KOPT-K1 (cell line): ENCODE results near the gene VGLL4.
"Not testable (repeated sequence)": the region's sequence is repeated elsewhere in the genome, so short reads cannot be mapped to it uniquely, and the experiment has no call there.

Experiments
- H3K27ac ChIP-seq: fragments of 200-600 bp; sonication (generic); 2 replicates; pipeline ENCODE4 v1.5.1; 2016; ENCODE audit warnings: antibody characterized with exemption, mild to moderate bottlenecking, low read depth, low read length; ENCODE audit not compliant: poor library complexity, severe bottlenecking
- H3K36me3 ChIP-seq: fragments of 200-600 bp; sonication (generic); 2 replicates; pipeline ENCODE4 v1.5.1; 2017; ENCODE audit warnings: antibody characterized with exemption, mild to moderate bottlenecking, low read length, moderate library complexity; ENCODE audit not compliant: insufficient read depth
- H3K9me3 ChIP-seq: fragments of 200-600 bp; sonication (generic); 2 replicates; pipeline ENCODE4 v1.5.1; 2017; ENCODE audit warnings: antibody characterized with exemption, low read length, mild to moderate bottlenecking; ENCODE audit not compliant: insufficient read depth, poor library complexity, severe bottlenecking

VGLL4 gene

DNA sequence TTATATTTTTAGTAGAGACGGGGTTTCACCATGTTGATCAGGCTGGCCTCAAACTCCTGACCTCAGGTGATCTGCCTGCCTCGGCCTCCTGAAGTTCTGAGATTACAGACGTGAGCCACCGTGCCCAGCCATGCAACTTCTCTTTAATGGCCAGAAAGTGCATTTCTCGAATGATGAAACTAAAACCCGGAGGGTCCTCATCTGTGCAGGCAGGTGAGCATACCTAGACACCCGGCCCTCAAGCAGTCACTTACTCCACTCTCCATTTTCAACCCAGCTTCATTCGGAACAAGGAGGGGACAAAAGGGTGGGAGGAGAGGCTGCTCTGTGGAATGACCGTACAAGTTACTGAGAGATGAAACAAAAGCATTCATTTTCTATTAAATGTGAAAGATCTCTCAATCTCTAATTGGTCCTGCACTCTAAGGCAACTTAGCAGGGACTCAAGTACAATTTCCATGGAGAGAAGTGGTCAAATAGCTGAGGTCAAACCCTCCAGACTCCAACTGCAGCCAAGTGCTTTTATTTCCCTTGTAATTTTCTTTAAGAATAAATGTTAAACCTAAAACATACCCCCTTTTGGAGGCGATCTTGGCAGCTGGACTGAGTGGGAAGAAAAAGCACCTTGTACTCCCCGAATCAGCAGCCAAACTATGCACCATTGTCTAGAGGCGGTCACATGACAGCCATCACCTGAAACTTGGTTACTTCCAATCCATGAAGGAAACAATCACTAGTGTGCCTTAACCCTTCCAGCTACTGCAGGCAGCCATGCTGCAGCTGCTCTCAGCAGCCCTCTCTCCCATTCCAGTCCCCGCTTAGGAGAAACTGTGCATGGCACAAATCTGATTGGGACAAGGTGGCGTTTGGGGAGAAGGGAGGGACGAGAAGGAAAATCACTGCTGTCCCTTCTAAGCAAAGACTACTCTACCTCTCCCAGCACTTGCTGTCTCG is 62.2 kb downstream of the VGLL4 start:
- no peak overlapping the region for H3K27ac ChIP-seq
- peaks cover 8% of the 10 kb centered on the region; the same call in 1 of the 2 replicates for H3K36me3 ChIP-seq
- no peaks in the 10 kb centered on the region for H3K9me3 ChIP-seq

GRCh38 chr3:11580645-11581044 is 63.1 kb downstream of the VGLL4 start:
- Histone ChIP-seq H3K27ac (no peak overlapping the region), H3K36me3 (peaks cover 12% of the 10 kb centered on the region; the same call in 1 of the 2 replicates), H3K9me3 (no peaks in the 10 kb centered on the region)

- Histone ChIP-seq H3K27ac (no peak overlapping the region), H3K9me3 (no peaks in the 10 kb centered on the region), H3K36me3 (peaks cover 36% of the 10 kb centered on the region; the same call in 1 of the 2 replicates)
These were observed 65.5 kb downstream of the VGLL4 start for GRCh38 chr3:11578169-11578568.

GRCh38 chr3:11576453-11576852 is 67.3 kb downstream of the VGLL4 start:
- H3K27ac ChIP-seq, result no peak overlapping the region
- peaks cover 47% of the 10 kb centered on the region; the same call in 1 of the 2 replicates for H3K36me3 ChIP-seq
- H3K9me3 ChIP-seq, result no peaks in the 10 kb centered on the region

- Histone ChIP-seq H3K9me3 (no peaks in the 10 kb centered on the region), H3K36me3 (peaks cover 52% of the 10 kb centered on the region; the same call in 1 of the 2 replicates), H3K27ac (no peak overlapping the region)
These were observed 68.0 kb downstream of the VGLL4 start for GRCh38 chr3:11575677-11576076.

DNA sequence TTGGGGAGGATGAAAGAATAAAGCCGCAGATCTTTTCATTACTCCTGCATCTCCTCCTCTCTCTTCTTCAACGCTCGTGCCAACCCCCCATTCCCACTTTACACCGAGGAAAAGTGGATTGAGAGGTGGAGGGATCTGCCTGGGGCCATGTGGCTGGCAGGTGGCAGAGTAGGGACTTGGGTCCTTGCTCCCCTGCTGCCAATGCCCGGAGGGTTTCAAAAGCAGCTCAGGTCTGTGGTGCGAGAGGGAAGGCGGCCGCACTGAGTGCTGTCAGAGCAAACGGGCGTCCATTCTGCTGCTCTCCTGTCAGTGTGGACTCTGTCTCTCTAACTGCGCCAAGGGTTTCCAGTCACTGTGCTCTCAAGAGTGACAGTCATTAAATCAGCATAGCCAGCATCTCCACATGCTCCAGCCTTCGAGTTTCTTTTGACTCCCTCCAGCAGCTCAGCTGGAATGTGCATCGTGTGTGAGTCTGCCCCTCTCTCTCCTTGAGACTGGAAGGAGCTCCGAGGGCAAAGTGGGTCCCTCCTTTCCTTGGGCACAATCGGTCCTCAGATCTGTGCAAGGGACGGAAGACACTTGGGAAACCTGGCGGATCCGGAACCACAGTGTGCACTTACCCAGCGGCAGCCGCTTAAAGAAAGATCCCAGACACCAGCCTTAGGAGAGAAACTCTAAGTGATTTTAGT is 68.6 kb downstream of the VGLL4 start:
- no peak overlapping the region for H3K27ac ChIP-seq
- H3K9me3 ChIP-seq, result no peaks in the 10 kb centered on the region
- H3K36me3 ChIP-seq, result peaks cover 52% of the 10 kb centered on the region; the same call in 1 of the 2 replicates

- not testable (repeated sequence) for H3K9me3 ChIP-seq, H3K27ac ChIP-seq
- peaks cover 67% of the 10 kb centered on the region for H3K36me3 ChIP-seq
These were observed 71.1 kb downstream of the VGLL4 start for GRCh38 chr3:11572660-11573059.

- Histone ChIP-seq H3K9me3 (no peaks in the 10 kb centered on the region), H3K36me3 (peaks cover 82% of the 10 kb centered on the region), H3K27ac (no peak overlapping the region)
These were observed 72.8 kb downstream of the VGLL4 start for GRCh38 chr3:11570789-11571495.

DNA sequence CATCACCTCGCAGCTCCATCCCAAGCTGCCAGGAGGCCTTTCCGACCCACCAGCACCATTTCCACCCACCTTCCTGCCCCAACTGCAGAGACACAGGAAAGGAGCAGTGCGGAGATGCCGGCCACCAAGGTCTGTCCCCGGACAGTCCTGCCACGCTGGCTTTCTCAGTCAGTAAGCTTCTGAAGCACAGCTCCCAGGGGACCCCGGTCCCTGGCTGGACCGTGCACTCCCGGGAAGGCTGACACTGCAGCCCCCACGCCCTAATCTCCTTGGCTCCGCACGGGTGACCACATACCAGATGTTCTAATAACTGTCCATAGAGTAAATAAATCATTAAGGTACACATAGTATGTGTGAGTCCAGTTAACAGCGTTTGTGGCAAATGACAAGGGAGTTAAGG is 73.5 kb downstream of the VGLL4 start:
- Histone ChIP-seq H3K36me3 (peaks cover 82% of the 10 kb centered on the region), H3K27ac (no peak overlapping the region), H3K9me3 (no peaks in the 10 kb centered on the region)

DNA sequence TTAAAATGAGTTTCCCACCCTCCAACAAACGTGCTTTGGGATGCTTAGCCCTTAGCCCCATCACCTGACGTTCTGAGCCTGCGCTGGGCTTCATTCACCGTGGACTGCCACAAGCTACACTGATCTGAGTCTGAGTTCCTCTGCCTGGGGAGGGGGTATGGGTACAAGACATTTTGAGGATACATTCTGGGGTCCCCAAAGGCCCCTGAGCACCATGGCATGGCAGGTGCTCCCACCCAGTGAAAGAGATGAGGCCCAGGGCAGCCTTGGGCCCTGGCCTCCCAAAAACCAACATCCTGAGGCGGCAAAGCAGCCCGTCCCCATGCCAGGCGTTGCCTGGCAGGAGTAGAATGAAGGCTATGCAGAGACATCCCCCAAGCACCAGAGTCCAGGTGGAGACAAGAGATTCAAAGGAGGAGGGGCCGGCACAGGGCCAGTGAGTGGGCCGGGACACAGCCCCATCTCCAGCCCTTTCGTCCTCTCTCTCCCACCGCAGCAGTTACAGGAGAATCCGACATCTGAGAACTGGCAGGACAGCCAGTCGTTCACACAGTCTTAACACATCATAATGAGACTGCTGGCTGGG is 74.5 kb downstream of the VGLL4 start:
- H3K36me3 ChIP-seq, result peaks cover 83% of the 10 kb centered on the region
- H3K9me3 ChIP-seq, result no peaks in the 10 kb centered on the region
- no peak overlapping the region for H3K27ac ChIP-seq

GRCh38 chr3:11568503-11569155 is 75.1 kb downstream of the VGLL4 start:
- Histone ChIP-seq H3K9me3 (no peaks in the 10 kb centered on the region), H3K36me3 (peaks cover 83% of the 10 kb centered on the region), H3K27ac (no peak overlapping the region)

DNA sequence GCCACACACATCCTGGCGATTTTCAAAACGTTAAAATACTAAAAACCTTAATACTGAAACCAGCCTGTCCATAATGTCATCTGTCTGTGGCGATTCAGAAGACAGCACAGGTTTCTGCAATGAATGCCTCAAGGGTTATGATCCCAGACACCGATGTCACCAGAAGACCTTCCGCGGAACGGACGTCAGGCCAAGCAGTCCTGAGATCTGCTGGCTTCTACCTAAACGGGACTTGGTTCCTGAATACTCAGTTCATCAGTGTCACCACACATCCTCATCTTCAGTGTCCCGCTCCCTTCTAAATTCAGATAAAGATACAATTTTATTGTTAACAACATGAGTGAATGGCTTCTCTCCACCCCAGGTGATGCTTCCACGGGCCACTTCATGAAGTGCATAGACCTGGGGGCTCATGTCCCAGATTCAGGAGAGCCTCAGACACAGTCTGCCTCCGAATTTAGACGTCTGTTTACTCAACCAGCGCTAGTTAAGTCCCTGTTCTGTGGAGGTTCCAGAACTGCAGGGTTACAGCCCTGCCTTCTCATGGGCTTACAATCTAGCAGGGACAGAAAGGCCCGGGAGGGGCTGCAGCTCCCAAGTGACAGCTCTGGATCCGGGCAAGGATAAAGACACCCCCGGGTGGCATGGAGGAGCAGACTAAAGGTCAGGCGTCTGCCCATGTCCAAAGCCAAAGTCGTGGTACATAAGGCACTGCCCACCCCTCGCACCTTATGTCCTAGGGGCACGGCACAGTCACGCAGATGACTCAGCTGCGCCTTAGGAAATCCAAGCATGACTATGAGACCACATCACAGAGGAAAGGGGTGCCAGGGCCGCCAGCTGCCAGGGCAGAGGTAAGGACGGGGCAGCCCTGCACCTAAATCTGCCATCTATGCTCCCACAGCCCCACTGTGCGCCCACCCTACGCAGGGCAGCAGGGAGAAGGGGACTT is 75.9 kb downstream of the VGLL4 start:
- Histone ChIP-seq H3K27ac (no peak overlapping the region), H3K9me3 (no peaks in the 10 kb centered on the region), H3K36me3 (peaks cover 84% of the 10 kb centered on the region)

- no peaks in the 10 kb centered on the region for H3K9me3 ChIP-seq
- peaks cover 84% of the 10 kb centered on the region for H3K36me3 ChIP-seq
- H3K27ac ChIP-seq, result no peak overlapping the region
These were observed 76.8 kb downstream of the VGLL4 start for GRCh38 chr3:11566916-11567315.
